ENCODE data around the gene ADCK2.

- TF ChIP-seq CTCF (IDR thresholded peaks at IDR 0.05; ENCODE audit: low read depth, low read length, missing input control): no peak
- TF ChIP-seq, protein P1, sequence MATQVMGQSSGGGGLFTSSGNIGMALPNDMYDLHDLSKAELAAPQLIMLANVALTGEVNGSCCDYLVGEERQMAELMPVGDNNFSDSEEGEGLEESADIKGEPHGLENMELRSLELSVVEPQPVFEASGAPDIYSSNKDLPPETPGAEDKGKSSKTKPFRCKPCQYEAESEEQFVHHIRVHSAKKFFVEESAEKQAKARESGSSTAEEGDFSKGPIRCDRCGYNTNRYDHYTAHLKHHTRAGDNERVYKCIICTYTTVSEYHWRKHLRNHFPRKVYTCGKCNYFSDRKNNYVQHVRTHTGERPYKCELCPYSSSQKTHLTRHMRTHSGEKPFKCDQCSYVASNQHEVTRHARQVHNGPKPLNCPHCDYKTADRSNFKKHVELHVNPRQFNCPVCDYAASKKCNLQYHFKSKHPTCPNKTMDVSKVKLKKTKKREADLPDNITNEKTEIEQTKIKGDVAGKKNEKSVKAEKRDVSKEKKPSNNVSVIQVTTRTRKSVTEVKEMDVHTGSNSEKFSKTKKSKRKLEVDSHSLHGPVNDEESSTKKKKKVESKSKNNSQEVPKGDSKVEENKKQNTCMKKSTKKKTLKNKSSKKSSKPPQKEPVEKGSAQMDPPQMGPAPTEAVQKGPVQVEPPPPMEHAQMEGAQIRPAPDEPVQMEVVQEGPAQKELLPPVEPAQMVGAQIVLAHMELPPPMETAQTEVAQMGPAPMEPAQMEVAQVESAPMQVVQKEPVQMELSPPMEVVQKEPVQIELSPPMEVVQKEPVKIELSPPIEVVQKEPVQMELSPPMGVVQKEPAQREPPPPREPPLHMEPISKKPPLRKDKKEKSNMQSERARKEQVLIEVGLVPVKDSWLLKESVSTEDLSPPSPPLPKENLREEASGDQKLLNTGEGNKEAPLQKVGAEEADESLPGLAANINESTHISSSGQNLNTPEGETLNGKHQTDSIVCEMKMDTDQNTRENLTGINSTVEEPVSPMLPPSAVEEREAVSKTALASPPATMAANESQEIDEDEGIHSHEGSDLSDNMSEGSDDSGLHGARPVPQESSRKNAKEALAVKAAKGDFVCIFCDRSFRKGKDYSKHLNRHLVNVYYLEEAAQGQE (IDR thresholded peaks at IDR 0.05): no peak
- no peak for TF ChIP-seq GABPA (IDR thresholded peaks at IDR 0.05 in 1 of 2, conservative IDR thresholded peaks at IDR 0.05 in 1 of 2)
- no peak for TF ChIP-seq YY1 (IDR thresholded peaks at IDR 0.05)
- no peak for TF ChIP-seq FOXA1 (IDR thresholded peaks at IDR 0.05)
- TF ChIP-seq ATF3 (IDR thresholded peaks at IDR 0.05): no peak
Measured at GRCh38 chr7:140631602-140632001, 41.1 kb upstream of the ADCK2 start.

Data from liver (tissue), 3 donors.